NCI-H1105 treated with DMSO at 0.1 percent for 48 hours (cell line): ENCODE data around the gene LDLRAP1.

Experiments
- DNase-seq: peaks from one replicate; lab custom pipeline; 2025; lab: John Stamatoyannopoulos, UW

The LDLRAP1 gene

DNA sequence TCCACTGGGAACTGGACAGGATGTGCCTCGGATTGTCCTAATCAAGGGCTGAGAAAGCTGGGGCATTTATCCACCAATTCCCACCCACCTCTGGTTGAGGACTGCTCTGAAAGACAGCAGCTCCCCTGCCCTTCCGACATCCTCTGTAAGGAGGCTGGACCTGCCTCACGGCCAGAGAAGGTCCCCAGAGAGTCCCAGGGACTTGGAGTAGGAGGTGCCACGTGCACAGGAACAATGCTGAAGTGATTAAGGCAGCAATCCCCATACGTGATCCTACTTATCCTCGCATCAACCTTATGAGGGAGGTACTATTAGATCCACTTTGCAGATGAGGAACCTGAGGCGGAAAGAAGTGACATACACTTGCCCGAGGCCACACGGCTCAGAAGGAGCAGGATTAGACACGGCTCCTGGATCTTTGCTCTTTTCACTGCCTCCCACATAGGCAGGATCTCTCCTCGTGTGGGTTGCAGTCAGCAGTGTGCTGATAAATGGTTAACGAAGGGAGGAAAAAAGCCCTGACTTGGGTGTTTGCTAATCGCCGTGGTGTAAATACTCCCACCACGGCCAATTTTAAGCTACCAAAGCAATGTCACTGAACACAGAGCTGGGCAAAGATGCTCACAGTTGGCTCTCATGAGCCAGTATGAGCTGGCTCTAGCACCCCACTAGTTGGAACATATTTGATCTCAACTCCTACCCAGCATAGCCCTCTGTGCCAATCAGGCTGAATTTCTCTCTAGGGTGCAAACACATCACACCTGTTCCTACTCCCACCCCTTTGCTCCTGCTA lies 18.6 kb upstream of the LDLRAP1 start:
- no peak for DNase-seq

DNA sequence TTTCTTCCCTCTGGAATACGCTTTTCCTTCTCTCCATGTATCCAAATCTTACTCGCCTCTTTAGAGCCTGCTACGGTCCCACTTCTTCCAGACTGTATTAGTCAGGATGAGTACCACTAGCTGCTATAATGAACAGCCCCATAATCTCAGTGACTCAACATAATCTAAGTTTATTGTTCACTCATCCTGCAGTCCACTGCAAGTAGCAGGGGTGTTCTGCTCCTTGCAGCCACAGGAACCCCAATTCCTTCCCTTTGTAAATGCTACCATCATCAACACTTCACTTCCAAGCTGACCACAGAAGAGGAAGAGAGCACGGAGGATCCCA lies 18.1 kb upstream of the LDLRAP1 start:
- DNase-seq, result no peak

DNA sequence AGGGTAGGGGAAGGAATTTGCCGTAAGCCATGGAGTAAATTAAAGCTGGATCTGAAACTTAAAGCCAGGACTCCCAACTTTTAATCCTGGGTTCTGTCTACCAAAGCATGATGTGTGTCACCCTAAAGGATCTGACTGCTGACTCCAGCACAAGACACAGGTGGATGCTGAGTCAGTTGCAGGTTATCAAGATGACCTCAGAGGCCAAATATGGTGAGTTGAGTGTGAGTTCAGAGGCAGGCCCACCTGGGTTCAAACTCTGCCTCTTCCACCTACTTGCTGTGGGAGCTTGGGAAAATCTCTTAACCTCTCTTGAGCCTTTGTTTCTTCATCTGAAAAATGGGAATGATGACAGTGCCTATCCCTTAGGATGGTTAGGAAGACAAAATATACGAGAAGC lies 16.7 kb upstream of the LDLRAP1 start:
- DNase-seq, result no peak

- DNase-seq, result no peak
Observed at GRCh38 chr1:25527226-25527846, 16.1 kb upstream of the LDLRAP1 start.

GRCh38 chr1:25527946-25528595 lies 15.3 kb upstream of the LDLRAP1 start:
- DNase-seq, result no peak

GRCh38 chr1:25528881-25529517 lies 14.4 kb upstream of the LDLRAP1 start:
- no peak for DNase-seq

DNA sequence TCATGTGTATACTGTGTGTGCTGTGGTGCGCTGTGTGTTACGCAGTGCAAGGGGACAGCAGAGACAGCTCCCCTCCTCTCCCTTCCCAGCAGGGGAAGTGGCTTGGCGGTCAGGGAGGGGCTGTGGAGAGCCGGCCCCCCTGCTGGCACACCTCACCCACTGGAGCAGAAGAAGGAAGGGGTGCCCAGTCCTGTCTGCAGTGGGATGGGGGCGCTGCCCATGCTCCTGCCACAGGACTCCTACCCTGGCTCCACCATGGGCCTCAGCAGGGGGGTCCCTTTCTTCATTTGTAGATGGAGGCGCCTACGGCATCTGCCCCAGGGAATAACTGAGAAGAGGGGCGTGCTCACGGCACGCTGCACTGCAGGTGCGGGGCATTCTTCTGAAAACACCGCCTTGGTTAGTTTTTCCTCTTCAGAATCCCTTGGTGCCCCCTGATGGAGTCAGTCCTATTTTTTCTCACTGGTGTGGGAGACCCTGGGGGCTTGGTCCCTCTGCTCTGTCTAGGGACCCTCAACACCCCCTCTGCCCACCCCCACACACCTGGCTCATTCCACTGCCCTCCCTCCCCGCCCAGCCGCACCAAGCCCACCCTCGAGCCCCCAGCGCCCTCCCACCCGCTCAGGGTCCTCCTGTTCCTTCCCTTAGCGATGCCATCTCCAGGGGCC lies 13.8 kb upstream of the LDLRAP1 start:
- no peak for DNase-seq

DNA sequence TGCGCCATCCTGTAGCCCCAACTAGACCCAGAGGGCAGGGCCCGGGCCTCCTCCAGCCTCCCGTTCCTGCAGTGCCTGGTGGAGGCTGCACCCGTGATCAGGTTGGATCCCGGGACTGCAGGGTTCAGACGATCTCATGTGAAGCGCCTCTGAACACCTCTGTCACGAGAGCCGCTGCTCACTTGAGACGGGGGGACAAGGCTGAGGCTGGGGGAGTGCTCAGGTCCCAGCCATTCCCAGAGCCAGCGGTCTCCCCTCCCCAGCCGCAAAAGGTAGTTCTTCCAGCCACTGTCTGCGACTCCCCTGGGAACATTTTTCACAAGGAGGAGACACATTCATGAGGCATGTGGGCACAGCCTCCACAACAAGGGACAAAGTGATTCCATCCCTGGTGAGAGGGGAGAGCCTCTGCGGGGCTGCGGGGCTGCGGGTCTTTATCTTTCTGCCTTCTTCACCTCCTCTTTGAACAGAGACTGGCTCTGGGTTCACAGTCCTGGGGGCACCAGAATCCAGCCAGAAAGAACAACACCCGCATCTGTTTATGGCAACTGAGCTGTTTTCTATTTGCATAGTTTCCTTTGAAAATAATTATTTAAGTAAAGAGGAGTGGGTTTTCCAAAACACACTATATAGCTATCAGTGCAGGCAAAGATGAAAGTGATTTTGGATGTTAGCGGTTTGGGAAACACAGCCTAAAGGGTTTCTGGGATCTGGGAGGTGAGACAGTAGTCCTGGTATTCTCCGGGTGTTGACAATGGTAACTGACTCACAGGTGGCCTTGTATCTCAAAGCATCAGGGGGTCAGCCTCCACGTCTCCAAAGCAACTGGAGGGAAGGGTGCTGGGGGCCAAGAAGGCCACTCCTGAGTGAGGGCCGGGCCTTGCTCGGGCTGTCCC lies 13.0 kb upstream of the LDLRAP1 start:
- no peak for DNase-seq

DNA sequence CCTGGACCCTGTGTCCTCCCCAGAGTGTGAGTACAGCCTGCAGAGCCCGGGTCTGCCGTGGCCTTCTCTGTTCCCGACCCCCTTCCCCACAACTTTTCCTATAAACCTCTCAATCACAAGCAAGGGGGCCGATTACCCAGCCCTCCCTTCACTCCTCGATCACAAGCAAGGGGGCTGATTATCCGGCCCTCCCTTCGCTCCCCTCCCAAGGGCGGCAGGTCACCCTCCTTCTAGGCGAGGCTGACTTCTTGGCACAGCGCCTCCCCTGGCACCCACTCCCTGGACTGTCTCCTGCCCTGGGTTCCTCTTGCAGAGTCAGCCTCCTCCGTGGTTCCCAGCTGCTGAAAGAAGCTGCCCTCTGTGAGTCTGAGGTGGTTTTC lies 12.3 kb upstream of the LDLRAP1 start:
- DNase-seq, result no peak

GRCh38 chr1:25532970-25533369 lies 10.4 kb upstream of the LDLRAP1 start:
- DNase-seq, result no peak

DNA sequence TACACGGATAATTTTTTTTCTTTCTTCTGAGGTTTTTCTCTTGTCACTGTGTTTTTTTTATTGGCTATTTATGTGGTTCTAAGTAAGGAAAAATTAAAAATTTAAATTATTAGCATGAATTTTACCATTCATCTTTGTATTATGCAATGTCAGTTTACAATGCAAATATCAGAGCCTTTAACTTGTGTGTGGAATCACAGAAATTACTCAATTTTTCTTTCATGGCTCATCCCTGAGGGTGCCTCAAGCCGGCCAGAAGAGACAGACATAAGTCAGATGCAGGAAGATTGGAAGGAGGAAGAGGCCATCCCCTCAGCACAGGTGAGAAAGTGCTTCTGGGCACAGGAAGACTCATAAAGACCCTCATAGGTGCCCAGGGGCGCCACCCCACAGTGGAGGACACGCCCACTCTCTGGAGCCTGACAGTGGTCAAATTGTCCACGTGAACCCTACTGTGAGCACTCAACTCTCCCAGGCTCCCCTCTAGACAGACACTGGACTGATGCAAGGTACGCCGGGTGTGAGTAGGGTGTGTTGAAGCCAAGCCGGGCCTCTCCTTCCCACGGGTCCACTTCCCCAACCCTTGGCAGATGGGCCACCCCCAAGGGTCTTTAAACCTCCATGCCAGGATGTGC lies 9.5 kb upstream of the LDLRAP1 start:
- no peak for DNase-seq

DNA sequence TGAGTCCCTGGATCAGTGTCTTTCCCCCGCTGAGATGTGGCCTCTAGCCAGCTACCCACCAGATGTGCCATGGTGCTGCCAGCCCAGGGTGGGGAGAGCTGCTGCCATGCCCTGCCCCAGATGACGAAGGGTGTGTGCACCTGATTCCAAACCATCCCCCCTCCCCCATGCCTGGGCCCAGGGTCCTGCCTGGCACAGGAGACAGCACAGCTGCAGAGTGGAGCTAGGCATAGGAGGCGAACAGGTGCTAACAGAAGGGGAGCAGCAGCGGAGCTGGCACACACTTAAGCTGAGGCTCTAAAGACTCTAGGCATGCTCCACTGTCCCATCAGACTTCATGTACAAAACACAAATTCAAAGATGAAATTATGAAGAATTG lies 9.0 kb upstream of the LDLRAP1 start:
- DNase-seq, result no peak

DNA sequence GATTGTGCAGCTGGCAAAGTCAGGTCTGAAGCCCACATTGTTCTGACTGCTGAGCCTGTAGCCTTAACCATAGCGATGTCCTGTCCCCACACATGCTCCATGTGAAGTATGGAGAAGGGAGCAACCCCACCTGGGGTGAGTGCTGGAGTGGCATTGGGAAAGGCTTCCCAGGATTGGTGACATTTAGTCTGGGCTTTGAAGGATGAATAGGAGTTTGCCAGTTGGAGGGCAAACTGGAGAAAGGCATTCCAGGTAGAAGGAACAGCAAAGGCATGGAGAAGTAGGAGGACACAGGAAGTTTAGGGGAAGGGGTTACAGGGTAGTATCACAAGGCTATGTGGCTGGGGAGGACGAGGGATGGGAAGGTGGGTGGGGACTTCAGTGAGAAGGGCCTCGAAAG lies 7.3 kb upstream of the LDLRAP1 start:
- DNase-seq, result no peak

- no peak for DNase-seq
Observed at GRCh38 chr1:25537153-25537831, 6.1 kb upstream of the LDLRAP1 start.

GRCh38 chr1:25538191-25538767 lies 5.1 kb upstream of the LDLRAP1 start:
- DNase-seq, result no peak

GRCh38 chr1:25540750-25541342 lies 2.6 kb upstream of the LDLRAP1 start:
- DNase-seq, result no peak

DNA sequence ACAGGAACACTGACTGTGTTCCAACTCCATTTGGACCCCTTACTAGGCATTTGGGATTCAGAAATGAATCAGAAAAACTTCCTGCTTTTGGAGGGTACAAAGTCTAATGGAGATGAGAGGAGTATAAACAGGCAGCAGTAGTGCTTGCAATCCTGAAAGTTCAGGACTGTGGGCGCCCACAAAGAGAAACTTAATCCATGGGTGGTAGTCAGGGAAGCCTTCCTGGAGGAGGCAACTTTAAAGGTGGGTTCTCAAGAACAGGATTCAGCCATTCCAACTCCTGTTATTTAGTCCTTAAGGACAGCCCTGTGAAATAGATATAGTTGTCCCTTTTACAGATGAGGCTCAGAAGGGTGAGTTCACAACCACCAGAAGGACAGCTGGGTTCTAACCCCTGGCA lies 2.0 kb upstream of the LDLRAP1 start:
- no peak for DNase-seq

DNA sequence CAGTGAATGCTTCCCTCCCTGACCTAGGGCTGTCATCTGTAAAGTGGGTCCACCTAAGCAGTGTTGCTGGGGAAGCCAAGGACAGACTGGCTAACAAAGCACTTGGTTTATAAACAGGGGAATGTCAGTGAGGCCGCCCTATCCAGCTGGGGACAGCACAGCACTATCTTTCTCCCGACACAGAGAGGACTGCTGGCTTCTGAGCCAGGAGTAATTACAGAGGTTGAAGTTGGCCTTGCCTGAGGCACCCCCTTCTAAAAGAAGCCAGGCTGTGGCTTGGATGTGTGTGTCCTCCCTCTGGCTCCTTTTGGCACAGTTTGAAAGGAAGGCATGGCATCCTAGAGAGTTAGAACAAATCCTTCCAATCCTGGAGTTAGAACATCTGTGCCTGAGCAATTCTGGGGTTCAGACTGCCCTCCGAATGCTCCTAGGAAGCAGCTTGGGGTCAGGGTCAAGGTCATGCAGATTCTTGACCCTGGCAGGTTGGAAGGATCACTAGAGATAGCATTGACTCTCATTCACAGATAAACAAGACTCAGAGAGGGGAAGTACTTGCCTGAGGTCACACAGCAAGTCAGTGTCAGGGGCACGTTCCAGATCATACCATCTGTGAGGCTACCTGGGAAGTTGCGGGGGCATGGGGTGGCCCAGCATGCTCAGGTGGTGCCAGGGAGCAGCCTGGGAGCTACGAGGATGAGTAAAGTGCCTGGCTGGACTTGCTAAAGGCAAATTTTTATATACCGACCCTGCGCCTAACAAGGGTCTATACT lies 1.3 kb upstream of the LDLRAP1 start:
- DNase-seq, result no peak

- DNase-seq, result no peak
Observed at GRCh38 chr1:25543005-25543424, 391 bp upstream of the LDLRAP1 start.
